DMS 273 treated with DMSO at 0.1 percent for 48 hours (cell line): ENCODE measurements around the gene FFAR3.

Experiments used
- DNase-seq: peaks from one replicate; lab custom pipeline; 2025; lab: John Stamatoyannopoulos, UW

The FFAR3 gene

GRCh38 chr19:35357867-35358573 lies at the start of gene FFAR3:
Gene FFAR3 (plus strand): TSS chr19:35358460. CDS start chr19:35358891, 431 bp downstream.
- no peak for DNase-seq

GRCh38 chr19:35308910-35309309 lies 49.4 kb upstream of the FFAR3 start:
- DNase-seq, result no peak

- DNase-seq, result no peak
Measured at GRCh38 chr19:35309481-35310279, 48.6 kb upstream of the FFAR3 start.

GRCh38 chr19:35310331-35310730 lies 47.9 kb upstream of the FFAR3 start:
- no peak for DNase-seq

GRCh38 chr19:35310811-35311465 lies 47.3 kb upstream of the FFAR3 start:
- DNase-seq, result no peak

- DNase-seq, result no peak
Measured at GRCh38 chr19:35311901-35312665, 46.2 kb upstream of the FFAR3 start.

GRCh38 chr19:35313587-35313986 lies 44.7 kb upstream of the FFAR3 start:
- no peak for DNase-seq

- no peak for DNase-seq
Measured at GRCh38 chr19:35314031-35314430, 44.2 kb upstream of the FFAR3 start.

- DNase-seq, result no peak
Measured at GRCh38 chr19:35314858-35315470, 43.3 kb upstream of the FFAR3 start.

- no peak for DNase-seq
Measured at GRCh38 chr19:35315883-35316282, 42.4 kb upstream of the FFAR3 start.

- DNase-seq, result no peak
Measured at GRCh38 chr19:35316560-35316959, 41.7 kb upstream of the FFAR3 start.

GRCh38 chr19:35317464-35318043 lies 40.7 kb upstream of the FFAR3 start:
- DNase-seq, result no peak

- DNase-seq, result no peak
Measured at GRCh38 chr19:35318679-35319448, 39.4 kb upstream of the FFAR3 start.

- no peak for DNase-seq
Measured at GRCh38 chr19:35320065-35320713, 38.1 kb upstream of the FFAR3 start.

GRCh38 chr19:35321291-35321690 lies 37.0 kb upstream of the FFAR3 start:
- DNase-seq, result no peak

GRCh38 chr19:35322014-35322413 lies 36.2 kb upstream of the FFAR3 start:
- DNase-seq, result no peak

GRCh38 chr19:35327642-35328041 lies 30.6 kb upstream of the FFAR3 start:
- no peak for DNase-seq

GRCh38 chr19:35328851-35329285 lies 29.4 kb upstream of the FFAR3 start, which contains the start of gene CD22:
Gene CD22 (plus strand): TSS chr19:35329187. CDS start chr19:35332041, 2,854 bp downstream.
- DNase-seq, result no peak

GRCh38 chr19:35329323-35329722 lies 28.9 kb upstream of the FFAR3 start:
- DNase-seq, result no peak

GRCh38 chr19:35330475-35330874 lies 27.8 kb upstream of the FFAR3 start:
- no peak for DNase-seq
